Heart right ventricle (tissue), 16 donors: ENCODE measurements around the gene METTL13. TPM values are rescaled to one million over a fixed set of nuclear protein-coding genes. Genes with fewer than 3 reads are reported as not detected.

ENCODE experiments used
- ATAC-seq, 8 donors: fragments of 200-7000 bp; cut with Tn5 transposase; one replicate each; pipeline ENCODE4 v1.9.1; 2020; ENCODE audit warnings: mild to moderate bottlenecking in 8 of 8, moderate library complexity in 8 of 8, moderate number of reproducible peaks in 1 of 8
- DNase-seq, 2 donors: peaks; one replicate each; pipeline ENCODE4 v3.0.0-alpha.2; 2020
- H3K27ac ChIP-seq, 10 donors: fragments of 200-600 bp; sonication (generic) in 2 of 10; one replicate each; pipeline versions ENCODE4 v1.5.0 to v1.8.0; 2020 to 2022; ENCODE audit warnings: mild to moderate bottlenecking in 3 of 10
- H3K27me3 ChIP-seq, 7 donors: fragments of 200-600 bp; one replicate each; pipeline ENCODE4 v1.8.0; 2021 to 2022; ENCODE audit warnings: mild to moderate bottlenecking in 2 of 7
- H3K36me3 ChIP-seq, 9 donors: fragments of 200-600 bp; sonication (generic) in 1 of 9; one replicate each; pipeline versions ENCODE4 v1.5.0 to v1.8.0; 2020 to 2022; ENCODE audit warnings: mild to moderate bottlenecking in 2 of 9
- H3K4me1 ChIP-seq, 9 donors: fragments of 200-600 bp; sonication (generic) in 1 of 9; one replicate each; pipeline versions ENCODE4 v1.5.0 to v1.8.0; 2020 to 2022; ENCODE audit warnings: mild to moderate bottlenecking in 4 of 9
- H3K4me3 ChIP-seq, 10 donors: fragments of 200-600 bp; sonication (generic) in 2 of 10; one replicate each; pipeline versions ENCODE4 v1.5.0 to v1.8.0; 2020 to 2022; ENCODE audit warnings: mild to moderate bottlenecking in 7 of 10, moderate library complexity in 2 of 10
- H3K9me3 ChIP-seq, 11 donors: fragments of 200-600 bp in 10 of 11; sonication (generic) in 2 of 11; one replicate each; pipeline versions ENCODE4 v1.5.0 to v1.8.0; 2013 to 2022; ENCODE audit warnings: mild to moderate bottlenecking in 2 of 11, control low read depth in 1 of 11, moderate library complexity in 1 of 11
- CTCF ChIP-seq, 9 donors: fragments of 200-600 bp; sonication (generic) in 2 of 9; IDR thresholded peaks; one replicate each; pipeline versions ENCODE4 v1.5.0 to v1.8.0; 2021 to 2022; ENCODE audit warnings: antibody characterized with exemption in 9 of 9, mild to moderate bottlenecking in 5 of 9, moderate library complexity in 1 of 9
- WGBS, 2 donors: extraction: QIAGEN DNeasy Blood & Tissue Kit; methylation state at CpG; one replicate each; pipeline ENCODE4 v1.1.7; 2013; ENCODE audit warnings: inconsistent platforms in 1 of 2; 5-methylcytosine and 5-hydroxymethylcytosine counted together
- intact Hi-C, 10 donors: fragments of 100-400 bp; cut with DNase I; formaldehyde crosslinking; loops; one replicate each; pipeline versions ENCODE4 v1.11.1 to v1.14.2; 2022
- polyA plus RNA-seq, 2 donors: library from polyadenylated mRNA; stranded (reverse); fragments of 200-250 nt; gene quantifications; one replicate each; pipeline ENCODE4 v1.2.3, GENCODE V29; 2013
- total RNA-seq, 10 donors: library from RNA; stranded (reverse); fragmentation: NEBNext Ultra II Directional in 3 of 10; extraction: Animal tissue kit (Norgen Biotek cat#: 25700) in 3 of 10; gene quantifications; one replicate each; pipeline versions ENCODE4 v1.2.1 to v1.2.4, GENCODE V29; 2021 to 2023
- donor health status: Arrhythmogenic right ventricular cardiomyopathy.
- donor health status: ischemic (EF 13 %, LVEDD 7.1; RV severe dilation, severe dysfunction).
- donor health status: healthy with polysubstance abuse.
- donor health status: DM: no; HTN: yes; CAD: no.
- donor health status: DM: no; HTN: no; CAD: no.
- donor health status: ischemic (EF 25% LVEDD 6.9; RV normal size, moderate dysfunction).
- donor health status: ischemic (EF 25% LVEDD 5.7; RV mildly dilated, moderate dysfunction).
- donor health status: healthy.
- donor health status: DM: yes; HTN: yes; CAD: no.
- donor health status: Ischemic cardiomyopathy.
- donor health status: ischemic (EF 35%, LVEDD 5.7; RV mildly dilated, moderate dysfunction).
- donor health status: nonischemic (EF 11% LVEDD 7.7; RV severe dilation, severe dysfunction).
- donor health status: DM: yes; HTN: yes; CAD: no.
- donor health status: PGD.
- donor health status: ischemic (EF 29% LVEDD 5.4; RV normal size, mild dysfunction).
- donor health status: nonischemic (EF 23%, LVEDD 6.1; RV moderate dilation, normal function).

Gene METTL13
- total and polyA plus RNA-seq, 12 donors = 3.2 to 20.2 (median 16.5) TPM

DNA sequence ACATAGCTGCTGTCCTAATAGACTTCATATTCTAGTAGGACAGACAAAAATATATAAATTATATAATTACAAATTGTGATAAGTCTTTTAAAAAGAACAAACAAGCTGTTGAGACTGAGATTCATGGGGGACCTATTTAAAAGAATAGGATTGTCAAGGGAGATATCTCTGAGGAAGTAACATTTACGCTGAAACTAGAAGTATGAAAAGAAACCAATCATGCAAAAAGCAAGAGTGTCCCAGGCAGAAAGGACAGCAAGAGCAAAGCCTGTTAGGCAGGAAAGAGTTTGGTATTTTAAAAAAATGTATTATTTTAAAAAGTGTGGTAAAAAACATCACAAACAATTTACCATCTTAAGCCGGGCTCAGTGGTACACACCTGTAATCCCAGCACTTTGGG is 9.1 kb upstream of the METTL13 start:
- intact Hi-C loops = no loop called here
- WGBS, 2 donors = 94 to 95% methylated on average over 2 of the region's 2 CpGs
- ATAC-seq (no peak), DNase-seq (no peak)
- Histone ChIP-seq H3K4me3 (no peak overlapping the region), H3K9me3 (no peaks in the 10 kb centered on the region), H3K4me1 (peaks cover 0 to 3% (median 0%) of the 10 kb centered on the region in 9 donors), H3K27me3 (peaks cover 0 to 5% (median 0%) of the 10 kb centered on the region in 7 donors), H3K36me3 (no peaks in the 10 kb centered on the region), H3K27ac (no peak overlapping the region)
- TF ChIP-seq CTCF (IDR thresholded peaks at IDR 0.05) = no peak

DNA sequence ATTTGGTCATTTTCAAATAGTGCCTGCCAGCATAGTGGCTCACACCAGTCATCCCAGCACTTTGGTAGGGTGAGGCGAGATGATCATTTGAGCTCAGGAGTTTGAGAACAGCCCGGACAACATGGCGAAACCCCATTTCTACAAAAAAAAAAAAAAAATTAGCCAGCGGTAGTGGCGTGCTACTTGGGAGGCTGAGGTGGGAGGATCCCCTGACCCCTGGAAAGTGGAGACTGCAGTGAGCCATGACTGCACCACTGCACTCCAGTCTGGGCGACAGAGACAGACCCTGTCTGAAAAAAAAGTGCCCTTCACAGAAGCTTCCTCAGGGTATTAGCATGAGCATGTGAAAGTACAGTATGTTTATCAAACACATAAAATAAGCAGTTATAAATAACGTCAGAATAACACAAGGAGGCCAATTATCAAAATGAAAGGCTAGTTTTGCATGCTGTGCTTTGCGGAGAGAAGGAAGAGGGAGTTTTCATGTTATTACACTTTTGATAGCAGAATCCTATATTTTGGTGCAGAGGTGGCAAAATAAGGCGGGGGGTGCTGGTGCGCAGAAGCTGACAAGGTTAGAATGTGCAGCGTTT is 781 bp upstream of the METTL13 start:
- Histone ChIP-seq H3K4me3 (peak overlapping the region in 9 of 10 donors; percentile 51 to 91 (median 76)), H3K36me3 (peaks cover 0 to 26% (median under 1%) of the 10 kb centered on the region in 9 donors), H3K4me1 (peaks cover 0 to 40% (median 22%) of the 10 kb centered on the region in 9 donors), H3K27me3 (no peaks in the 10 kb centered on the region), H3K9me3 (no peaks in the 10 kb centered on the region), H3K27ac (peak overlapping the region; percentile 60 to 92 (median 86))
- intact Hi-C loops = loop anchor here in 7 of 10 donors (1.0 to 10.0 kb wide), 9 partner anchors 38 to 752 kb away; partner anchors contain the start of genes VAMP4 (in 4 of the 7), SUCO (in 2 of the 7) and PRRC2C (in 1 of the 7)
- 43% methylated on average over 11 of the region's 11 CpGs for WGBS, 2 donors
- DNase-seq (no peak), ATAC-seq (peak in 1 of 8 donors; percentile 3)
- no peak for TF ChIP-seq CTCF (IDR thresholded peaks at IDR 0.05)

- DNase-seq = no peak
- no peak for ATAC-seq
- H3K4me3 ChIP-seq = no peak overlapping the region
- WGBS, 2 donors = 91 to 94% methylated on average over 25 of the region's 25 CpGs
- peaks cover 0 to 40% (median 22%) of the 10 kb centered on the region in 9 donors for H3K4me1 ChIP-seq
- no peak for TF ChIP-seq CTCF (IDR thresholded peaks at IDR 0.05)
- no peak overlapping the region for H3K27ac ChIP-seq
- H3K9me3 ChIP-seq = no peaks in the 10 kb centered on the region
- H3K27me3 ChIP-seq = no peaks in the 10 kb centered on the region
- H3K36me3 ChIP-seq = peaks cover 0 to 59% (median 32%) of the 10 kb centered on the region in 9 donors
- intact Hi-C loops = loop anchor here in 6 of 10 donors (5.0 to 10.0 kb wide), 5 partner anchors 137 to 748 kb away; partner anchors contain the start of genes SUCO (in 2 of the 6) and PRRC2C (in 1 of the 6)
Measured at GRCh38 chr1:171783816-171784530, 2.5 kb downstream of the METTL13 start.

DNA sequence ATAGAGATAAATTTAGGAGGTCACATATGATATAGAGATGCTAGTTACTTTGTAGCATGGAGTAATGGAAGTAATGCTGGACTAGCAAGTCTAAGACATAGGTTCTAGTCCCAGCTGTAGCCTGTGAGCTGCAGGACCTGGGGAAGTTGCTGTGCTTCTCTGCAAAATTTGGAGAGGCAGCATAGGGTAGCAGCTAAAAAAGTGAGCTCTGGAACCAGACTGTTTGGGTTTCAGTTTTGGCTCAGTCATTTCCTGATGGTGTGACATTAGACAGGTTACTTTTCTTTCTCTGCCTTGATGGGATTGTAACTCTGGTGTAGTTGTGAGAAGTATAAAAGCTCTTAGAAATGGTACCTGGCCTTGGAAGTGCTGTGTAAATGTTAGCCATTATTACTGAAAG is 3.3 kb downstream of the METTL13 start:
- DNase-seq = no peak
- Histone ChIP-seq H3K4me1 (peaks cover 0 to 40% (median 22%) of the 10 kb centered on the region in 9 donors), H3K27ac (no peak overlapping the region), H3K36me3 (peaks cover 0 to 67% (median 38%) of the 10 kb centered on the region in 9 donors), H3K27me3 (no peaks in the 10 kb centered on the region), H3K9me3 (no peaks in the 10 kb centered on the region), H3K4me3 (no peak overlapping the region)
- intact Hi-C loops = loop anchor here in 6 of 10 donors (5.0 to 10.0 kb wide), 5 partner anchors 137 to 748 kb away; partner anchors contain the start of genes SUCO (in 2 of the 6) and PRRC2C (in 1 of the 6)
- no peak for ATAC-seq
- TF ChIP-seq CTCF (IDR thresholded peaks at IDR 0.05) = no peak
